Vagina (tissue), 2 donors: ENCODE data around the gene IL6ST.

ENCODE experiments used
- POLR2A ChIP-seq, 2 donors: fragments of 450-650 bp; IDR thresholded peaks; one replicate each; pipeline ENCODE4 v1.6.1; 2017; ENCODE audit warnings: antibody characterized with exemption in 2 of 2, mild to moderate bottlenecking in 2 of 2, moderate library complexity in 2 of 2
- TF ChIP-seq, protein P1 (sequence below), 3 experiments: fragments of 450-650 bp in 2 of 3; fragments of 200-600 bp in 1 of 3; sonication (generic) in 1 of 3; IDR thresholded peaks; one replicate each; pipeline ENCODE4 v1.5.1; 2017 to 2019; ENCODE audit warnings: antibody characterized with exemption in 3 of 3, mild to moderate bottlenecking in 2 of 3, moderate library complexity in 2 of 3

DNA sequence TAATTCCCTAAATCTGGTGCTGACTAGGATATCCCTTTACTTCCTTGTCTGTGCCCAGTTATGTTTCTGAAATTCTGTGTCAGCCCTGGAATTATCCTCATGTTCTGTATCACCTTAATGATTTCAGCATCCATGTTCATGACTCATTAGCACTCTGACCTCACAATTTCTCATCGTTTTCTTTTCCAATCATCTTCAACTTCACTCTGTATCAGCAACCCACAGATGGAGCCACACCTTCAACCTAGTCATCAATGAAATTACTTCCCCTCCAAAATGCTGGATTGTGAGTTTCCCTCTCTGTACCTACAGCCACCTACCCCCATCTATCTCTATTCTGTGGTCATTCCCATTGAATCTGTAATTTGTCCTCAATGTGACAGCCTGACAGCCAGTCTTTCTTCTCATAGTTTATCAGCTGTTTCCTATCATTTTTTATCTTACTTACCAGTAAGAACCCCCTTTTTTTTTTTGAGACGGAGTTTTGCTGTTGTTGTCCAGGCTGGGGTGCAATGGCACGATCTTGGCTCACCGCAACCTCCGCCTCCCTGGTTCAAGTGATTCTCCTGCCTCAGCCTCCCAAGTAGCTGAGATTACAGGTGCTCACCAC is 3.1 kb upstream of the IL6ST start:
- TF ChIP-seq, protein P1, sequence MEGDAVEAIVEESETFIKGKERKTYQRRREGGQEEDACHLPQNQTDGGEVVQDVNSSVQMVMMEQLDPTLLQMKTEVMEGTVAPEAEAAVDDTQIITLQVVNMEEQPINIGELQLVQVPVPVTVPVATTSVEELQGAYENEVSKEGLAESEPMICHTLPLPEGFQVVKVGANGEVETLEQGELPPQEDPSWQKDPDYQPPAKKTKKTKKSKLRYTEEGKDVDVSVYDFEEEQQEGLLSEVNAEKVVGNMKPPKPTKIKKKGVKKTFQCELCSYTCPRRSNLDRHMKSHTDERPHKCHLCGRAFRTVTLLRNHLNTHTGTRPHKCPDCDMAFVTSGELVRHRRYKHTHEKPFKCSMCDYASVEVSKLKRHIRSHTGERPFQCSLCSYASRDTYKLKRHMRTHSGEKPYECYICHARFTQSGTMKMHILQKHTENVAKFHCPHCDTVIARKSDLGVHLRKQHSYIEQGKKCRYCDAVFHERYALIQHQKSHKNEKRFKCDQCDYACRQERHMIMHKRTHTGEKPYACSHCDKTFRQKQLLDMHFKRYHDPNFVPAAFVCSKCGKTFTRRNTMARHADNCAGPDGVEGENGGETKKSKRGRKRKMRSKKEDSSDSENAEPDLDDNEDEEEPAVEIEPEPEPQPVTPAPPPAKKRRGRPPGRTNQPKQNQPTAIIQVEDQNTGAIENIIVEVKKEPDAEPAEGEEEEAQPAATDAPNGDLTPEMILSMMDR (IDR thresholded peaks at IDR 0.05) = no peak
- TF ChIP-seq POLR2A (IDR thresholded peaks at IDR 0.05) = no peak
